ENCODE results near the gene CPVL. TPM values are rescaled to one million over a fixed set of nuclear protein-coding genes. Genes with fewer than 3 reads are reported as not detected.

The CPVL gene
- polyA plus RNA-seq, 3 donors: 410 to 1,111 (median 1,108) TPM

DNA sequence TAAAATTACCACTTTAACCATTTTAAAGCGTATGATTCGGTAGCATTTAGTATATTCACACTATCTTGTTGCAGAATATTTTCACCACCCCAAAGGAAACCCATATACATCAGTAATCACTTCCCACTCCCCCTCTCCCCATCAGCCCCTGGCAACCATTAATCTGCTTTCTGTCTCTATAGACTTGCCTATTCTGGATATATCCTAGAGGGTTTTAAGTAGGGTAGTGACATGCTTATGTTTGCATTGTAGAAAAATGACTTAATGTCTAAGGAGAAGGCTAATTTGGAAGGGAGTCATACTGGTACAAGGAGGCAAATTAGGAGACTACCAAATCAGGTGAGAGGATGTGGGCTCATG is 145.6 kb downstream of the CPVL start:
- H3K4me2 ChIP-seq (replicated peaks; ENCODE audit: extremely low read depth, low read length, poor library complexity, severe bottlenecking): no peak overlapping the region
- Mint-ChIP-seq H3K4me3 (no peak overlapping the region), H3K9me3 (no peaks in the 10 kb centered on the region), H3K4me1 (no peaks in the 10 kb centered on the region), H3K36me3 (peaks cover 68 to 69% of the 10 kb centered on the region in 2 donors), H3K27me3 (ENCODE audit: low read depth in 3 of 3) (no peaks in the 10 kb centered on the region), H3K27ac (no peak overlapping the region)
- H3K36me3 ChIP-seq (replicated peaks in 1 of 2; ENCODE audit: control insufficient read depth in 1 of 2, insufficient read depth in 2 of 2, low read length in 2 of 2): peaks cover 38 to 90% of the 10 kb centered on the region in 2 donors
- no peaks in the 10 kb centered on the region for H3K9me3 ChIP-seq (replicated peaks in 1 of 2; ENCODE audit: control insufficient read depth in 1 of 2, insufficient read depth in 1 of 2, low read length in 2 of 2)
- no peak overlapping the region for H3K27ac ChIP-seq (ENCODE audit: low read depth in 1 of 2, low read length in 2 of 2)
- H4K20me1 ChIP-seq (ENCODE audit: insufficient read depth, low read length): peaks cover 100% of the 10 kb centered on the region
- no peaks in the 10 kb centered on the region for H3K79me2 ChIP-seq (ENCODE audit: insufficient read depth, low read length)
- intact Hi-C loops (cut with micrococcal nuclease): no loop called here
- no peak for DNase-seq
- H3K27me3 ChIP-seq (ENCODE audit: control insufficient read depth in 2 of 2, insufficient read depth in 2 of 2, low read length in 2 of 2): no peaks in the 10 kb centered on the region
- TF ChIP-seq, protein P1, sequence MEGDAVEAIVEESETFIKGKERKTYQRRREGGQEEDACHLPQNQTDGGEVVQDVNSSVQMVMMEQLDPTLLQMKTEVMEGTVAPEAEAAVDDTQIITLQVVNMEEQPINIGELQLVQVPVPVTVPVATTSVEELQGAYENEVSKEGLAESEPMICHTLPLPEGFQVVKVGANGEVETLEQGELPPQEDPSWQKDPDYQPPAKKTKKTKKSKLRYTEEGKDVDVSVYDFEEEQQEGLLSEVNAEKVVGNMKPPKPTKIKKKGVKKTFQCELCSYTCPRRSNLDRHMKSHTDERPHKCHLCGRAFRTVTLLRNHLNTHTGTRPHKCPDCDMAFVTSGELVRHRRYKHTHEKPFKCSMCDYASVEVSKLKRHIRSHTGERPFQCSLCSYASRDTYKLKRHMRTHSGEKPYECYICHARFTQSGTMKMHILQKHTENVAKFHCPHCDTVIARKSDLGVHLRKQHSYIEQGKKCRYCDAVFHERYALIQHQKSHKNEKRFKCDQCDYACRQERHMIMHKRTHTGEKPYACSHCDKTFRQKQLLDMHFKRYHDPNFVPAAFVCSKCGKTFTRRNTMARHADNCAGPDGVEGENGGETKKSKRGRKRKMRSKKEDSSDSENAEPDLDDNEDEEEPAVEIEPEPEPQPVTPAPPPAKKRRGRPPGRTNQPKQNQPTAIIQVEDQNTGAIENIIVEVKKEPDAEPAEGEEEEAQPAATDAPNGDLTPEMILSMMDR (IDR thresholded peaks at IDR 0.05): no peak
- no peak overlapping the region for H3K9ac ChIP-seq (ENCODE audit: insufficient read depth, low read length, poor library complexity, severe bottlenecking)
- 100% methylated on average over 2 of the region's 2 CpGs for WGBS (ENCODE audit: insufficient coverage)
- no peak overlapping the region for H3K4me3 ChIP-seq (replicated peaks in 1 of 3; ENCODE audit: low read depth in 2 of 3, low read length in 3 of 3)
- H2AFZ ChIP-seq (ENCODE audit: insufficient read depth, low read depth, low read length, poor library complexity, severe bottlenecking): no peak overlapping the region
- no peaks in the 10 kb centered on the region for H3K4me1 ChIP-seq (ENCODE audit: control insufficient read depth in 1 of 2, insufficient read depth in 2 of 2, low read length in 2 of 2)

GRCh38 chr7:28999895-29000716 is 146.2 kb downstream of the CPVL start:
- Histone ChIP-seq H3K27ac (ENCODE audit: low read depth in 1 of 2, low read length in 2 of 2) (no peak overlapping the region), H3K9me3 (replicated peaks in 1 of 2; ENCODE audit: control insufficient read depth in 1 of 2, insufficient read depth in 1 of 2, low read length in 2 of 2) (no peaks in the 10 kb centered on the region), H4K20me1 (ENCODE audit: insufficient read depth, low read length) (peaks cover 100% of the 10 kb centered on the region), H3K4me2 (replicated peaks; ENCODE audit: extremely low read depth, low read length, poor library complexity, severe bottlenecking) (no peak overlapping the region), H3K9ac (ENCODE audit: insufficient read depth, low read length, poor library complexity, severe bottlenecking) (no peak overlapping the region), H3K27me3 (ENCODE audit: control insufficient read depth in 2 of 2, insufficient read depth in 2 of 2, low read length in 2 of 2) (no peaks in the 10 kb centered on the region), H2AFZ (ENCODE audit: insufficient read depth, low read depth, low read length, poor library complexity, severe bottlenecking) (no peak overlapping the region), H3K36me3 (replicated peaks in 1 of 2; ENCODE audit: control insufficient read depth in 1 of 2, insufficient read depth in 2 of 2, low read length in 2 of 2) (peaks cover 44 to 89% of the 10 kb centered on the region in 2 donors), H3K79me2 (ENCODE audit: insufficient read depth, low read length) (no peaks in the 10 kb centered on the region), H3K4me3 (replicated peaks in 1 of 3; ENCODE audit: low read depth in 2 of 3, low read length in 3 of 3) (no peak overlapping the region), H3K4me1 (ENCODE audit: control insufficient read depth in 1 of 2, insufficient read depth in 2 of 2, low read length in 2 of 2) (no peaks in the 10 kb centered on the region)
- intact Hi-C loops (cut with micrococcal nuclease): no loop called here
- Mint-ChIP-seq H3K27me3 (ENCODE audit: low read depth in 3 of 3) (no peaks in the 10 kb centered on the region), H3K9me3 (no peaks in the 10 kb centered on the region), H3K36me3 (peaks cover 69 to 70% of the 10 kb centered on the region in 2 donors), H3K4me3 (no peak overlapping the region), H3K27ac (peak overlapping the region in 1 of 7 donors; percentile 50), H3K4me1 (no peaks in the 10 kb centered on the region)
- TF ChIP-seq, protein P1 (IDR thresholded peaks at IDR 0.05): no peak
- 97% methylated on average over 9 of the region's 12 CpGs for WGBS (ENCODE audit: insufficient coverage)
- DNase-seq: no peak

Data from CD14-positive monocyte (primary cell).